Endothelial cell of umbilical vein (primary cell): ENCODE results near the gene CACHD1. TPM values are rescaled to one million over a fixed set of nuclear protein-coding genes. Genes with fewer than 3 reads are reported as not detected.

ENCODE experiments used
- BruUV-seq: library from RNA; stranded (reverse); fragments of 400-500 nt; replicated peaks from 2 replicates; lab custom pipeline; 2021; lab: Mats Ljungman, UMichigan
- CTCF ChIA-PET: fragments of 300-600, 350-600 bp; sonication (Branson Sonifier 250); formaldehyde crosslinking; loops from one replicate; lab custom pipeline; 2021; ENCODE audit warnings: antibody characterized with exemption, inconsistent platforms; lab: Charles Lee
- POLR2A ChIA-PET: fragments of 300-600, 350-600 bp; sonication (Branson Sonifier 250); formaldehyde crosslinking; loops from one replicate; lab custom pipeline; 2021; ENCODE audit warnings: antibody characterized with exemption, inconsistent platforms; lab: Charles Lee
- DNase-seq: peaks from one replicate; pipeline ENCODE4 v3.0.0-alpha.2; 2011; ENCODE audit warnings: low read depth, low spot score
- FAIRE-seq: peaks from 2 replicates; lab custom pipeline; 2011; peaks lifted over from hg19 to GRCh38; lab: Jason Lieb, UNC
- H2AFZ ChIP-seq: 2 replicates; pipeline ENCODE4 v1.6.0; 2012; ENCODE audit warnings: low read depth, low read length, control low read depth, inconsistent platforms
- H3K27ac ChIP-seq: 2 replicates; pipeline ENCODE4 v1.5.1; 2011; ENCODE audit warnings: low read depth, mild to moderate bottlenecking, control low read depth, low read length, moderate library complexity; ENCODE audit not compliant: insufficient read depth
- H3K27me3 ChIP-seq, 2 experiments: 2 replicates each; pipeline versions ENCODE4 v1.6.0 to v1.6.1; 2011; ENCODE audit warnings: low read length in 2 of 2, mixed read lengths in 1 of 2; ENCODE audit not compliant: control insufficient read depth in 2 of 2, insufficient read depth in 2 of 2
- H3K36me3 ChIP-seq, 2 experiments: 2 replicates in 1 of 2; 3 replicates in 1 of 2; pipeline ENCODE4 v1.5.1; 2011; ENCODE audit warnings: low read length in 2 of 2, mild to moderate bottlenecking in 1 of 2, moderate library complexity in 1 of 2; ENCODE audit not compliant: control insufficient read depth in 2 of 2, insufficient read depth in 2 of 2; ENCODE audit errors: extremely low read depth in 1 of 2
- H3K4me1 ChIP-seq: 3 replicates; pipeline ENCODE4 v1.5.1; 2011; ENCODE audit warnings: mild to moderate bottlenecking, low read length; ENCODE audit not compliant: control insufficient read depth, insufficient read depth; ENCODE audit errors: extremely low read depth
- H3K4me2 ChIP-seq: 2 replicates; pipeline ENCODE4 v1.6.1; 2011; ENCODE audit warnings: low read length, control low read depth, mixed read lengths; ENCODE audit not compliant: insufficient read depth
- H3K4me3 ChIP-seq, 3 experiments: fragments of 200-600 bp in 1 of 3; sonication (generic), shearing (Covaris generic) in 1 of 3; replicated peaks in 1 of 3; 2 replicates each; pipeline ENCODE4 v1.5.1; 2011 to 2016; ENCODE audit warnings: control low read depth in 3 of 3, low read length in 3 of 3, mild to moderate bottlenecking in 2 of 3, inconsistent platforms in 1 of 3, low read depth in 1 of 3, moderate library complexity in 1 of 3; ENCODE audit not compliant: insufficient read depth in 1 of 3
- H3K79me2 ChIP-seq: 2 replicates; pipeline ENCODE4 v1.6.0; 2012; ENCODE audit warnings: low read length, inconsistent platforms; ENCODE audit not compliant: control insufficient read depth, insufficient read depth
- H3K9ac ChIP-seq: replicated peaks from 2 replicates; pipeline ENCODE3; 2011; ENCODE audit warnings: low read length, control low read depth; ENCODE audit not compliant: insufficient read depth; ENCODE audit errors: extremely low read depth
- H3K9me1 ChIP-seq: replicated peaks from 3 replicates; pipeline ENCODE4 v1.6.0; 2011; ENCODE audit warnings: mild to moderate bottlenecking, low read length; ENCODE audit not compliant: control insufficient read depth, insufficient read depth; ENCODE audit errors: extremely low read depth
- H3K9me3 ChIP-seq: replicated peaks from 2 replicates; pipeline ENCODE4 v1.5.1; 2012; ENCODE audit warnings: low read length, inconsistent platforms; ENCODE audit not compliant: control insufficient read depth, insufficient read depth
- H4K20me1 ChIP-seq: replicated peaks from 2 replicates; pipeline ENCODE3; 2011; ENCODE audit warnings: mild to moderate bottlenecking, low read length; ENCODE audit not compliant: control insufficient read depth, insufficient read depth; ENCODE audit errors: extremely low read depth
- FOS ChIP-seq: IDR thresholded peaks from 2 replicates; pipeline ENCODE4 v1.6.1; 2011; ENCODE audit warnings: mild to moderate bottlenecking, low read length, moderate library complexity, borderline replicate concordance; ENCODE audit not compliant: insufficient read depth
- JUN ChIP-seq: IDR thresholded peaks from 2 replicates; pipeline ENCODE4 v1.6.1; 2011; ENCODE audit warnings: borderline replicate concordance, low read depth; ENCODE audit not compliant: insufficient read length, insufficient read depth
- POLR2A ChIP-seq: IDR thresholded peaks from 2 replicates; pipeline ENCODE4 v1.6.1; 2012; ENCODE audit warnings: low read depth, mild to moderate bottlenecking, control low read depth, low read length
- POLR2AphosphoS5 ChIP-seq: IDR thresholded peaks from 2 replicates; pipeline ENCODE4 v1.6.1; 2012; ENCODE audit warnings: low read depth, mild to moderate bottlenecking, control low read depth, low read length, moderate library complexity; ENCODE audit not compliant: insufficient read depth
- dilution Hi-C: fragments of 300-500 bp; cut with MboI; formaldehyde crosslinking; loops from one replicate; pipeline ENCODE4 v1.15.0; 2019; ENCODE audit warnings: low sequenced_read_pairs; ENCODE audit not compliant: extremely low pct_ligation_motif_present
- intact Hi-C: fragments of 100-400 bp; cut with micrococcal nuclease; formaldehyde crosslinking; loops from one replicate; pipeline ENCODE4 v1.10.0; 2022
- polyA plus RNA-seq, 4 experiments: library from polyadenylated mRNA; depleted of rRNA in 3 of 4; stranded (reverse) in 3 of 4; unstranded in 1 of 4; fragments of >200 nt; gene quantifications; 2 replicates each; pipeline versions ENCODE4 v1.2.1 to v1.2.3, GENCODE V29; 2011 to 2012; ENCODE audit warnings: missing spikeins in 1 of 4
- total RNA-seq: library from RNA; stranded (reverse); gene quantifications from 2 replicates; pipeline ENCODE4 v1.2.3, GENCODE V29; 2021
- TF ChIP-seq, protein P1 (sequence below): IDR thresholded peaks from 2 replicates; pipeline ENCODE4 v1.6.1; 2011; ENCODE audit not compliant: insufficient read depth, insufficient read length
- TF ChIP-seq, protein P2 (sequence below), 2 donors: IDR thresholded peaks; 1 replicate in 1 of 2; 2 replicates in 1 of 2; pipeline ENCODE4 v1.5.1; 2011; ENCODE audit warnings: low read length in 2 of 2, mild to moderate bottlenecking in 2 of 2, moderate library complexity in 2 of 2, control low read depth in 1 of 2, inconsistent platforms in 1 of 2, low read depth in 1 of 2; ENCODE audit not compliant: insufficient read depth in 1 of 2; ENCODE audit errors: extremely low read depth in 1 of 2

The CACHD1 gene
- total and polyA plus RNA-seq, 2 donors (not counting 3 experiments of a cell fraction or from before 2014, with no cell fraction given), result 3.6 to 9.3 TPM

GRCh38 chr1:64663668-64664067 is 193.7 kb downstream of the CACHD1 start:
- dilution Hi-C loops, result no loop called here
- no peak overlapping the region for H2AFZ ChIP-seq

DNA sequence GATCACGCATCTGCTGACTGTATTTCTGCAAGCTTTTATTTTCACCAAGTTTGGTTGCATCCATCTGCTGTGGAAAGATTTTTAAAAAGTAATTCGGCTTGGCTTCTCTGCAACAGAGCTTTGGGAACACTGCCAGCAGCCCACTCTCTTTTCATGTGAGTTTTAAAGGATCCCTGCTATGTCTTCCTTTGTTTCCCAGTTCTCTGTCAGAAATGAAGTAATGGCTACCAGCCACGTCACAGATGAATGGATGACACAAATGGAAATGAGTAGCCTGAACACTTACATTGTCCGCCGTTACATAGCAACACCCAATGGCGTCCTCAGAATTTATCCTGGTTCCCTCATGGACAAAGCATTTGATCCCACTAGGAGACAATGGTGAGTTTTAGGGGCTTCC is 194.4 kb downstream of the CACHD1 start:
- Histone ChIP-seq H3K4me2 (no peak overlapping the region), H4K20me1 (no peaks in the 10 kb centered on the region), H3K9me1 (no peaks in the 10 kb centered on the region), H3K9me3 (no peaks in the 10 kb centered on the region), H3K4me3 (no peak overlapping the region), H3K9ac (no peak overlapping the region), H3K4me1 (no peaks in the 10 kb centered on the region), H3K36me3 (no peaks in the 10 kb centered on the region), H3K27ac (no peak overlapping the region), H3K27me3 (no peaks in the 10 kb centered on the region), H2AFZ (no peak overlapping the region), H3K79me2 (no peaks in the 10 kb centered on the region)
- CTCF ChIA-PET, result interaction anchor here (1.1 to 3.3 kb wide), 3 partner anchors 12 to 209 kb away, joined by 3 to 15 read pairs (median 9); no protein-coding TSS in a partner anchor
- DNase-seq (no peak), FAIRE-seq (no peak)
- TF ChIP-seq, protein P1, sequence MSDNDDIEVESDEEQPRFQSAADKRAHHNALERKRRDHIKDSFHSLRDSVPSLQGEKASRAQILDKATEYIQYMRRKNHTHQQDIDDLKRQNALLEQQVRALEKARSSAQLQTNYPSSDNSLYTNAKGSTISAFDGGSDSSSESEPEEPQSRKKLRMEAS, result no peak
- TF ChIP-seq FOS, result no peak
- no peak for TF ChIP-seq JUN
- intact Hi-C loops, result no loop called here
- BruUV-seq, result no TSS peak
- dilution Hi-C loops, result no loop called here
- POLR2A ChIA-PET, result no interaction called here

More at GRCh38 chr1:64663668-64664067, 193.7 kb downstream of the CACHD1 start:
- intact Hi-C loops, result no loop called here
- FAIRE-seq (no peak), DNase-seq (no peak)
- no peaks in the 10 kb centered on the region for H3K9me1 ChIP-seq
- H3K4me2 ChIP-seq, result no peak overlapping the region
- ChIA-PET POLR2A (no interaction called here), CTCF (interaction anchor here (1.1 to 3.3 kb wide), 3 partner anchors 13 to 209 kb away, joined by 3 to 15 read pairs (median 9); no protein-coding TSS in a partner anchor)
- H3K4me3 ChIP-seq, result no peak overlapping the region
- H3K9me3 ChIP-seq, result no peaks in the 10 kb centered on the region
- no peaks in the 10 kb centered on the region for H3K4me1 ChIP-seq
- H3K36me3 ChIP-seq, result no peaks in the 10 kb centered on the region
- TF ChIP-seq, protein P2, sequence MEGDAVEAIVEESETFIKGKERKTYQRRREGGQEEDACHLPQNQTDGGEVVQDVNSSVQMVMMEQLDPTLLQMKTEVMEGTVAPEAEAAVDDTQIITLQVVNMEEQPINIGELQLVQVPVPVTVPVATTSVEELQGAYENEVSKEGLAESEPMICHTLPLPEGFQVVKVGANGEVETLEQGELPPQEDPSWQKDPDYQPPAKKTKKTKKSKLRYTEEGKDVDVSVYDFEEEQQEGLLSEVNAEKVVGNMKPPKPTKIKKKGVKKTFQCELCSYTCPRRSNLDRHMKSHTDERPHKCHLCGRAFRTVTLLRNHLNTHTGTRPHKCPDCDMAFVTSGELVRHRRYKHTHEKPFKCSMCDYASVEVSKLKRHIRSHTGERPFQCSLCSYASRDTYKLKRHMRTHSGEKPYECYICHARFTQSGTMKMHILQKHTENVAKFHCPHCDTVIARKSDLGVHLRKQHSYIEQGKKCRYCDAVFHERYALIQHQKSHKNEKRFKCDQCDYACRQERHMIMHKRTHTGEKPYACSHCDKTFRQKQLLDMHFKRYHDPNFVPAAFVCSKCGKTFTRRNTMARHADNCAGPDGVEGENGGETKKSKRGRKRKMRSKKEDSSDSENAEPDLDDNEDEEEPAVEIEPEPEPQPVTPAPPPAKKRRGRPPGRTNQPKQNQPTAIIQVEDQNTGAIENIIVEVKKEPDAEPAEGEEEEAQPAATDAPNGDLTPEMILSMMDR (IDR thresholded peaks at IDR 0.05; ENCODE audit: extremely low read depth in 1 of 2, insufficient read depth in 1 of 2, low read depth in 1 of 2, low read length in 2 of 2), result peak in 1 of 2 donors; percentile 18
- TF ChIP-seq FOS (no peak), POLR2AphosphoS5 (no peak), POLR2A (no peak)
- H3K27ac ChIP-seq, result no peak overlapping the region
- no peaks in the 10 kb centered on the region for H4K20me1 ChIP-seq
- H3K79me2 ChIP-seq, result no peaks in the 10 kb centered on the region
- no peaks in the 10 kb centered on the region for H3K27me3 ChIP-seq
- no TSS peak for BruUV-seq
- H3K9ac ChIP-seq, result no peak overlapping the region
